WTC11 (cell line): ENCODE results near the gene MAN1B1. TPM values are rescaled to one million over a fixed set of nuclear protein-coding genes. Genes with fewer than 3 reads are reported as not detected.

Experiments
- ATAC-seq: fragments of 200-7000 bp; cut with Tn5 transposase; 2 replicates; pipeline ENCODE4 v1.10.0; 2021; ENCODE audit warnings: mild to moderate bottlenecking, moderate library complexity
- CTCF ChIA-PET: fragments of 300-600 bp; sonication (Branson Sonifier 250); formaldehyde crosslinking; loops from one replicate; lab custom pipeline; 2021; ENCODE audit warnings: antibody characterized with exemption; lab: Charles Lee
- POLR2A ChIA-PET: fragments of 350-600 bp; sonication (Branson Sonifier 250); formaldehyde crosslinking; loops from one replicate; lab custom pipeline; 2021; ENCODE audit warnings: antibody characterized with exemption; lab: Charles Lee
- DNase-seq: peaks from one replicate; pipeline ENCODE4 v3.0.0; 2021; ENCODE audit warnings: low spot score
- H3K27ac Mint-ChIP-seq: 2 replicates; pipeline ENCODE4 v1.8.0; 2021; ENCODE audit warnings: mixed read lengths
- H3K27me3 Mint-ChIP-seq: 2 replicates; pipeline ENCODE4 v1.8.0; 2021; ENCODE audit warnings: low read depth, mild to moderate bottlenecking, moderate library complexity, mixed read lengths
- H3K36me3 Mint-ChIP-seq: 2 replicates; pipeline ENCODE4 v1.8.0; 2021; ENCODE audit warnings: mixed read lengths
- H3K4me1 Mint-ChIP-seq: 2 replicates; pipeline ENCODE4 v1.8.0; 2022; ENCODE audit warnings: mixed read lengths
- H3K4me3 Mint-ChIP-seq: 2 replicates; pipeline ENCODE4 v1.8.0; 2021; ENCODE audit warnings: mild to moderate bottlenecking, moderate library complexity, mixed read lengths
- H3K9me3 Mint-ChIP-seq: 2 replicates; pipeline ENCODE4 v1.8.0; 2021; ENCODE audit warnings: mixed read lengths
- ATF6 ChIP-seq: sonication (generic); formaldehyde crosslinking; IDR thresholded peaks from 2 replicates; pipeline ENCODE4 v1.8.1; 2023; ENCODE audit warnings: mild to moderate bottlenecking, missing genetic modification reagents
- FOXP4 ChIP-seq: sonication (generic); formaldehyde crosslinking; IDR thresholded peaks from 2 replicates; pipeline ENCODE4 v1.8.0; 2022; ENCODE audit warnings: mild to moderate bottlenecking, missing genetic modification reagents
- GTF2I ChIP-seq: fragments of 250-450 bp; sonication (Bioruptor Pico); conservative IDR thresholded peaks from 2 replicates; pipeline ENCODE4 v1.4.0; 2021; ENCODE audit warnings: mild to moderate bottlenecking
- IRF2 ChIP-seq: sonication (generic); formaldehyde crosslinking; IDR thresholded peaks from 2 replicates; pipeline ENCODE4 v1.8.0; 2022; ENCODE audit warnings: low read depth, missing genetic modification reagents, borderline replicate concordance
- JUN ChIP-seq: sonication (generic); formaldehyde crosslinking; IDR thresholded peaks from 2 replicates; pipeline ENCODE4 v1.8.0; 2023; ENCODE audit warnings: mild to moderate bottlenecking, missing genetic modification reagents
- MLX ChIP-seq: sonication (generic); formaldehyde crosslinking; IDR thresholded peaks from 2 replicates; pipeline ENCODE4 v1.8.1; 2023; ENCODE audit warnings: mild to moderate bottlenecking, missing genetic modification reagents, moderate library complexity
- SOX15 ChIP-seq: fragments of 250-450 bp; sonication (Bioruptor Pico); IDR thresholded peaks from 2 replicates; pipeline ENCODE4 v1.9.0; 2021; ENCODE audit warnings: mild to moderate bottlenecking
- USF1 ChIP-seq: sonication (generic); formaldehyde crosslinking; IDR thresholded peaks from 2 replicates; pipeline ENCODE4 v1.8.0; 2022; ENCODE audit warnings: mild to moderate bottlenecking, missing genetic modification reagents
- ZNF219 ChIP-seq: sonication (generic); formaldehyde crosslinking; IDR thresholded peaks from 2 replicates; pipeline ENCODE4 v1.8.0; 2023; ENCODE audit warnings: missing genetic modification reagents, mild to moderate bottlenecking, borderline replicate concordance
- ZNF263 ChIP-seq: sonication (generic); formaldehyde crosslinking; IDR thresholded peaks from 2 replicates; pipeline ENCODE4 v1.8.1; 2022; ENCODE audit warnings: low read depth, mild to moderate bottlenecking, moderate library complexity, missing genetic modification reagents
- total RNA-seq: library from RNA; stranded (reverse); gene quantifications from 3 replicates; pipeline ENCODE4 v1.2.3, GENCODE V29; 2021
- TF ChIP-seq, protein P1 (sequence below): fragments of 250-450 bp; sonication (Bioruptor Pico); IDR thresholded peaks from 2 replicates; pipeline ENCODE4 v2.1.2; 2022; ENCODE audit warnings: mild to moderate bottlenecking, moderate library complexity
- TF ChIP-seq, protein P2 (sequence below): sonication (generic); formaldehyde crosslinking; conservative IDR thresholded peaks from 2 replicates; pipeline ENCODE4 v1.8.1; 2023; ENCODE audit warnings: mild to moderate bottlenecking, low read depth, missing genetic modification reagents, moderate library complexity
- TF ChIP-seq, protein P3 (sequence below): sonication (generic); formaldehyde crosslinking; IDR thresholded peaks from 2 replicates; pipeline ENCODE4 v1.8.0; 2023; ENCODE audit warnings: mild to moderate bottlenecking, missing genetic modification reagents

Gene MAN1B1
- total RNA-seq, 1 experiment from 2014 or later, result 57.1 TPM

- DNase-seq (no peak), ATAC-seq (no peak)
- Mint-ChIP-seq H3K9me3 (no peaks in the 10 kb centered on the region), H3K27ac (no peak overlapping the region), H3K27me3 (peaks cover 74% of the 10 kb centered on the region), H3K4me3 (no peak overlapping the region), H3K4me1 (no peaks in the 10 kb centered on the region), H3K36me3 (no peaks in the 10 kb centered on the region)
- ChIA-PET CTCF (interaction anchor here (0.8 to 1.8 kb wide), 10 partner anchors 18 to 180 kb away, joined by 3 to 15 read pairs (median 6); partner anchors contain the start of gene NPDC1), POLR2A (interaction anchor here (1.0 kb wide), 1 partner anchor 28 kb away, joined by 7 read pairs; no protein-coding TSS in a partner anchor)
- TF ChIP-seq ZNF263 (CRISPR knock-in tag) (no peak), ATF6 (CRISPR knock-in tag) (no peak), USF1 (CRISPR knock-in tag) (no peak), IRF2 (CRISPR knock-in tag) (no peak), MLX (CRISPR knock-in tag) (no peak), FOXP4 (CRISPR knock-in tag) (no peak), JUN (CRISPR knock-in tag) (no peak), SOX15 (no peak), ZNF219 (CRISPR knock-in tag) (no peak), GTF2I (CRISPR knock-in tag) (no peak)
- TF ChIP-seq, protein P1, sequence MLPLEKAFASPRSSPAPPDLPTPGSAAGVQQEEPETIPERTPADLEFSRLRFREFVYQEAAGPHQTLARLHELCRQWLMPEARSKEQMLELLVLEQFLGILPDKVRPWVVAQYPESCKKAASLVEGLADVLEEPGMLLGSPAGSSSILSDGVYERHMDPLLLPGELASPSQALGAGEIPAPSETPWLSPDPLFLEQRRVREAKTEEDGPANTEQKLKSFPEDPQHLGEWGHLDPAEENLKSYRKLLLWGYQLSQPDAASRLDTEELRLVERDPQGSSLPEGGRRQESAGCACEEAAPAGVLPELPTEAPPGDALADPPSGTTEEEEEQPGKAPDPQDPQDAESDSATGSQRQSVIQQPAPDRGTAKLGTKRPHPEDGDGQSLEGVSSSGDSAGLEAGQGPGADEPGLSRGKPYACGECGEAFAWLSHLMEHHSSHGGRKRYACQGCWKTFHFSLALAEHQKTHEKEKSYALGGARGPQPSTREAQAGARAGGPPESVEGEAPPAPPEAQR (CRISPR knock-in tag), result no peak
- TF ChIP-seq, protein P2, sequence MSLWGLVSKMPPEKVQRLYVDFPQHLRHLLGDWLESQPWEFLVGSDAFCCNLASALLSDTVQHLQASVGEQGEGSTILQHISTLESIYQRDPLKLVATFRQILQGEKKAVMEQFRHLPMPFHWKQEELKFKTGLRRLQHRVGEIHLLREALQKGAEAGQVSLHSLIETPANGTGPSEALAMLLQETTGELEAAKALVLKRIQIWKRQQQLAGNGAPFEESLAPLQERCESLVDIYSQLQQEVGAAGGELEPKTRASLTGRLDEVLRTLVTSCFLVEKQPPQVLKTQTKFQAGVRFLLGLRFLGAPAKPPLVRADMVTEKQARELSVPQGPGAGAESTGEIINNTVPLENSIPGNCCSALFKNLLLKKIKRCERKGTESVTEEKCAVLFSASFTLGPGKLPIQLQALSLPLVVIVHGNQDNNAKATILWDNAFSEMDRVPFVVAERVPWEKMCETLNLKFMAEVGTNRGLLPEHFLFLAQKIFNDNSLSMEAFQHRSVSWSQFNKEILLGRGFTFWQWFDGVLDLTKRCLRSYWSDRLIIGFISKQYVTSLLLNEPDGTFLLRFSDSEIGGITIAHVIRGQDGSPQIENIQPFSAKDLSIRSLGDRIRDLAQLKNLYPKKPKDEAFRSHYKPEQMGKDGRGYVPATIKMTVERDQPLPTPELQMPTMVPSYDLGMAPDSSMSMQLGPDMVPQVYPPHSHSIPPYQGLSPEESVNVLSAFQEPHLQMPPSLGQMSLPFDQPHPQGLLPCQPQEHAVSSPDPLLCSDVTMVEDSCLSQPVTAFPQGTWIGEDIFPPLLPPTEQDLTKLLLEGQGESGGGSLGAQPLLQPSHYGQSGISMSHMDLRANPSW (CRISPR knock-in tag), result no peak
- TF ChIP-seq, protein P3, sequence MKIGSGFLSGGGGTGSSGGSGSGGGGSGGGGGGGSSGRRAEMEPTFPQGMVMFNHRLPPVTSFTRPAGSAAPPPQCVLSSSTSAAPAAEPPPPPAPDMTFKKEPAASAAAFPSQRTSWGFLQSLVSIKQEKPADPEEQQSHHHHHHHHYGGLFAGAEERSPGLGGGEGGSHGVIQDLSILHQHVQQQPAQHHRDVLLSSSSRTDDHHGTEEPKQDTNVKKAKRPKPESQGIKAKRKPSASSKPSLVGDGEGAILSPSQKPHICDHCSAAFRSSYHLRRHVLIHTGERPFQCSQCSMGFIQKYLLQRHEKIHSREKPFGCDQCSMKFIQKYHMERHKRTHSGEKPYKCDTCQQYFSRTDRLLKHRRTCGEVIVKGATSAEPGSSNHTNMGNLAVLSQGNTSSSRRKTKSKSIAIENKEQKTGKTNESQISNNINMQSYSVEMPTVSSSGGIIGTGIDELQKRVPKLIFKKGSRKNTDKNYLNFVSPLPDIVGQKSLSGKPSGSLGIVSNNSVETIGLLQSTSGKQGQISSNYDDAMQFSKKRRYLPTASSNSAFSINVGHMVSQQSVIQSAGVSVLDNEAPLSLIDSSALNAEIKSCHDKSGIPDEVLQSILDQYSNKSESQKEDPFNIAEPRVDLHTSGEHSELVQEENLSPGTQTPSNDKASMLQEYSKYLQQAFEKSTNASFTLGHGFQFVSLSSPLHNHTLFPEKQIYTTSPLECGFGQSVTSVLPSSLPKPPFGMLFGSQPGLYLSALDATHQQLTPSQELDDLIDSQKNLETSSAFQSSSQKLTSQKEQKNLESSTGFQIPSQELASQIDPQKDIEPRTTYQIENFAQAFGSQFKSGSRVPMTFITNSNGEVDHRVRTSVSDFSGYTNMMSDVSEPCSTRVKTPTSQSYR (CRISPR knock-in tag), result no peak
Measured at GRCh38 chr9:137157618-137158415, 71.0 kb downstream of the MAN1B1 start.
